Spleen (tissue), 7 donors: ENCODE data around the gene TRABD2B.

Source experiments
- CTCF ChIP-seq, 11 experiments: fragments of 200-600 bp in 7 of 11; fragments of 450-650 bp in 4 of 11; sonication (generic) in 4 of 11; IDR thresholded peaks in 8 of 11; conservative IDR thresholded peaks in 3 of 11; 1 replicate in 7 of 11; 2 replicates in 4 of 11; pipeline versions ENCODE4 v1.4.0 to v1.8.0; 2016 to 2021; ENCODE audit warnings: antibody characterized with exemption in 11 of 11, inconsistent platforms in 4 of 11, mild to moderate bottlenecking in 1 of 11
- POLR2A ChIP-seq, 3 donors: fragments of 450-650 bp; IDR thresholded peaks; one replicate each; pipeline ENCODE4 v1.5.1; 2017; ENCODE audit warnings: antibody characterized with exemption in 3 of 3, mild to moderate bottlenecking in 1 of 3
- POLR2AphosphoS5 ChIP-seq, 3 donors: sonication (generic); formaldehyde crosslinking; IDR thresholded peaks; one replicate each; pipeline ENCODE4 v1.5.1; 2017; ENCODE audit warnings: antibody characterized with exemption in 3 of 3
- donor health status: DM: no; HTN: no; CAD: no; lungs with moderate emphysema.
- donor health status: DM: no; HTN: no; CAD: no.
- donor health status: DM: no; HTN: no; CAD: no.

- TF ChIP-seq CTCF (IDR thresholded peaks at IDR 0.05 in 8 of 11, conservative IDR thresholded peaks at IDR 0.05 in 3 of 11) (no peak), POLR2AphosphoS5 (IDR thresholded peaks at IDR 0.05) (no peak), POLR2A (IDR thresholded peaks at IDR 0.05) (no peak)
Measured at GRCh38 chr1:47795102-47795501, 202.1 kb downstream of the TRABD2B start.
